Immature natural killer cell (primary cell): Measurements from ENCODE around the gene TBX20. TPM values are rescaled to one million over a fixed set of nuclear protein-coding genes. Genes with fewer than 3 reads are reported as not detected.

ENCODE experiments used
- DNase-seq, 3 donors: peaks; one replicate each; pipeline ENCODE4 v3.0.0; 2022; ENCODE audit warnings: mixed read lengths in 1 of 3
- H3K27ac Mint-ChIP-seq, 6 donors: one replicate each; pipeline ENCODE4 v1.8.0; 2020; ENCODE audit warnings: mixed read lengths in 6 of 6, mild to moderate bottlenecking in 5 of 6, inconsistent platforms in 4 of 6, moderate library complexity in 3 of 6
- H3K27me3 Mint-ChIP-seq, 3 donors: one replicate each; pipeline ENCODE4 v1.8.0; 2020 to 2021; ENCODE audit warnings: low read depth in 3 of 3, mild to moderate bottlenecking in 3 of 3, mixed read lengths in 3 of 3, moderate library complexity in 3 of 3, inconsistent platforms in 1 of 3
- H3K36me3 Mint-ChIP-seq, 3 donors: one replicate each; pipeline ENCODE4 v1.8.0; 2020; ENCODE audit warnings: mixed read lengths in 3 of 3, inconsistent platforms in 2 of 3, mild to moderate bottlenecking in 2 of 3
- H3K4me1 Mint-ChIP-seq, 2 donors: one replicate each; pipeline ENCODE4 v1.8.0; 2020; ENCODE audit warnings: inconsistent platforms in 2 of 2, mild to moderate bottlenecking in 2 of 2, mixed read lengths in 2 of 2, moderate library complexity in 1 of 2
- H3K4me3 Mint-ChIP-seq, 5 donors: one replicate each; pipeline ENCODE4 v1.8.0; 2020; ENCODE audit warnings: mild to moderate bottlenecking in 5 of 5, mixed read lengths in 5 of 5, inconsistent platforms in 3 of 5, moderate library complexity in 3 of 5
- H3K9me3 Mint-ChIP-seq, 6 donors: one replicate each; pipeline ENCODE4 v1.8.0; 2020; ENCODE audit warnings: mild to moderate bottlenecking in 6 of 6, mixed read lengths in 6 of 6, inconsistent platforms in 4 of 6, moderate library complexity in 3 of 6
- polyA plus RNA-seq, 3 donors: library from polyadenylated mRNA; unstranded; fragments of 300-500 nt; fragmentation: Illumina TruSeq; gene quantifications; one replicate each; pipeline ENCODE4 v1.2.3, GENCODE V29; 2021

Gene TBX20
- polyA plus RNA-seq, 3 donors from 2014 or later: not detected

- Mint-ChIP-seq H3K4me1 (no peaks in the 10 kb centered on the region), H3K9me3 (peaks cover 0 to 6% (median 1%) of the 10 kb centered on the region in 6 donors), H3K36me3 (peaks cover 0 to 3% (median 0%) of the 10 kb centered on the region in 3 donors), H3K4me3 (no peak overlapping the region), H3K27me3 (peaks cover 45 to 55% (median 54%) of the 10 kb centered on the region in 3 donors), H3K27ac (no peak overlapping the region)
- no peak for DNase-seq
These were observed 6.3 kb upstream of the TBX20 start for GRCh38 chr7:35260246-35260645.

DNA sequence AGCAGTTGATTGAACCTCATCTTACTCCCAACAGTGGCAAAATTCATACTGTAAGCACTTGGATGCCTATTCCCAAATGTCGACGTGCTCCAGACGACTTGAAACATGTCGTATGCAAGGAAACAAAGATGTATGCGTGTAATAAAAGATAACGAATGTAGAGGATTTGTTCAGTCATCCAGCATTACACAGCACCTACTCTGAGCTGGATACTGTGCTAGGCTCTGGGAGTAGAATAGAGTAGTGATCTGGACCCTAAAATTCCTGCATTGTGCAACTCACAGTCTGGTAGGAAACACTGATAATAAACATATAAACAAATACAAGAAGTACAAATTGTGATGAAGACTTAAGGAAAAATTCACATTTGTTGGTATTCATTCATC, 5.6 kb upstream of the TBX20 start:
- peaks cover 0 to 3% (median 0%) of the 10 kb centered on the region in 3 donors for H3K36me3 Mint-ChIP-seq
- no peak overlapping the region for H3K4me3 Mint-ChIP-seq
- no peak overlapping the region for H3K27ac Mint-ChIP-seq
- no peak for DNase-seq
- H3K27me3 Mint-ChIP-seq: peaks cover 42 to 54% (median 54%) of the 10 kb centered on the region in 3 donors
- H3K9me3 Mint-ChIP-seq: peaks cover 0 to 6% (median 2%) of the 10 kb centered on the region in 6 donors
- peaks cover 0 to under 1% of the 10 kb centered on the region in 2 donors for H3K4me1 Mint-ChIP-seq

DNA sequence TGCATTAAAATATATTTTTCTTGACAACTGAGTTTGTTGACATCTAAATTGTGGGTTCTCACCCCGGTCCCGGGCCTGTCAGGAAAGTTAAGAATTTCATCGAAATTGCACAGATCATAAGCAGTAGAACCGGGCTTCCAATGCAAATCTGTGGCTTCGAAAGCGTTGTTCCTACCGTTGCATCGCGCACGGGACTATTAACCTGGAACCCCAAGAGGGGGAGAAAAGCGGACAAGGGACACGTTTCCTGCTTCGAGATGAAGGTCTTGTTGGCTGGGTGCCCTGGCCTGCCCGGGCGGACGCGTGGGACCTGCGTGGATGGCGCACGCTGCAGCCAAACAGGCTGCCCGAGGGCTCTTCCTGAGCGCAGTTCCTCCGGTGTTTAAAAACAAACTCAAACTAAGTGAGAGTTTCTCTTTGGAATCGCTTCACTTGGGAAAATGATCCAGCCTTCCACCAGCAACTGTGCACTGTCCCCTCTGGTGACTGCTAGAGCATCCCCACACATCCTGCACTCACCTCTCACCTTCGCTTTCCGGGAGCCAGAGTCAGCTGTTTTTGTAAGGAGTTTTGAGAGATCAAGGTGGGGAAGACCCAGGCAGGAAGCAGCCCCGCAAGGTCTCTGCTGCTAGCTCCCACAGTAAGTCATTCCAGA, 5.1 kb upstream of the TBX20 start:
- no peak for DNase-seq
- Mint-ChIP-seq H3K36me3 (peaks cover 0 to 3% (median 0%) of the 10 kb centered on the region in 3 donors), H3K9me3 (peaks cover 0 to 6% (median 2%) of the 10 kb centered on the region in 6 donors), H3K4me1 (peaks cover 0 to 3% of the 10 kb centered on the region in 2 donors), H3K27me3 (peaks cover 42 to 56% (median 54%) of the 10 kb centered on the region in 3 donors), H3K4me3 (peak overlapping the region in 1 of 5 donors; percentile 9), H3K27ac (no peak overlapping the region)

- Mint-ChIP-seq H3K4me3 (peak overlapping the region in 1 of 5 donors; percentile 9), H3K27ac (no peak overlapping the region), H3K36me3 (peaks cover 0 to 3% (median 0%) of the 10 kb centered on the region in 3 donors), H3K4me1 (peaks cover 2 to 6% of the 10 kb centered on the region in 2 donors), H3K9me3 (peaks cover 0 to 6% (median 2%) of the 10 kb centered on the region in 6 donors), H3K27me3 (peaks cover 42 to 56% (median 53%) of the 10 kb centered on the region in 3 donors)
- no peak for DNase-seq
These were observed 4.4 kb upstream of the TBX20 start for GRCh38 chr7:35258125-35258867.

DNA sequence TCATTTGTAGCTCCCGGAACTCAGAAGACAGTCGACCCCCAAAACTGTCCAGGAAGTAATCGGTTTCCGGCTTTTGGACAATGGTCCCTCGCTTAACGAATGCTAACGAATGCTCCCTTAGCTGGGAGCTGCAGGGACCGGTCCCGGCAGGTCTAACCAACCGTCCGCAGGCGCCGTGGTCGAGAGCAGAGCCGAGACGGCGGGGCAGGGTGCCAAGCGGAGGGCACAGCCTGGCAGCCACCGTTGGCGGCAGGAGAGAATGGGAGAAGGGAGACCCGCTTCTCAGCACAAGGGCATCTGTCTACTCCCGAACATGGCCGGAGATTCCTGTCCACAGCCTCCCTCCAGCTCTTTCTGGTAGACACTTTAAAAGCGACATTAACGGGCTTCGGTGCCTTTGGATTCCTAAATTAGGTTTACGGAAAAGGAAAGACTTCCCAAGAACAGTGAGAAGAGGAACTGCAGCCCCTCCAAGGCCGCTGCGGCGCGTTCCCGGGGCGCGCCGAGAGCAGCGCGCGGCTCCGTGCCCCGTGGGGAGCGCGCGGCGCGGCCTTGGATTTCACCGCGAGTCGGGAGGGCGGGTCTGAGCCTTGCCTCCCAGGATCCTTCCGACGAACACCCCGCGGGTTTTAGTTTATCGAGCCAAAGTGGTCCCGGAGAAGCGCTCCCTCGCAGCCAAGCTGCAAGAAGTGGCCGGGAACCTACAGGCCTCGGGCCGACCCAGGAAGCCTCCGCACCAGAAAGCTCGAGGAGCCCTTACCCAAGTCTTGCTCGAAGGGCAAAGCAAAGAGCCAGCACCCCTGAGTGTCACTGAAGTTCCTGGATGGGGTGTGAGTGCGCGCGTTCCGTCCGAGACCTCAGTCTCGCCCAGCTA, 3.6 kb upstream of the TBX20 start:
- H3K36me3 Mint-ChIP-seq: peaks cover 0 to 3% (median 0%) of the 10 kb centered on the region in 3 donors
- peaks cover 41 to 61% (median 52%) of the 10 kb centered on the region in 3 donors for H3K27me3 Mint-ChIP-seq
- H3K9me3 Mint-ChIP-seq: peaks cover 0 to 9% (median 5%) of the 10 kb centered on the region in 6 donors
- no peak overlapping the region for H3K4me3 Mint-ChIP-seq
- peaks cover 8 to 10% of the 10 kb centered on the region in 2 donors for H3K4me1 Mint-ChIP-seq
- no peak for DNase-seq
- H3K27ac Mint-ChIP-seq: no peak overlapping the region

DNA sequence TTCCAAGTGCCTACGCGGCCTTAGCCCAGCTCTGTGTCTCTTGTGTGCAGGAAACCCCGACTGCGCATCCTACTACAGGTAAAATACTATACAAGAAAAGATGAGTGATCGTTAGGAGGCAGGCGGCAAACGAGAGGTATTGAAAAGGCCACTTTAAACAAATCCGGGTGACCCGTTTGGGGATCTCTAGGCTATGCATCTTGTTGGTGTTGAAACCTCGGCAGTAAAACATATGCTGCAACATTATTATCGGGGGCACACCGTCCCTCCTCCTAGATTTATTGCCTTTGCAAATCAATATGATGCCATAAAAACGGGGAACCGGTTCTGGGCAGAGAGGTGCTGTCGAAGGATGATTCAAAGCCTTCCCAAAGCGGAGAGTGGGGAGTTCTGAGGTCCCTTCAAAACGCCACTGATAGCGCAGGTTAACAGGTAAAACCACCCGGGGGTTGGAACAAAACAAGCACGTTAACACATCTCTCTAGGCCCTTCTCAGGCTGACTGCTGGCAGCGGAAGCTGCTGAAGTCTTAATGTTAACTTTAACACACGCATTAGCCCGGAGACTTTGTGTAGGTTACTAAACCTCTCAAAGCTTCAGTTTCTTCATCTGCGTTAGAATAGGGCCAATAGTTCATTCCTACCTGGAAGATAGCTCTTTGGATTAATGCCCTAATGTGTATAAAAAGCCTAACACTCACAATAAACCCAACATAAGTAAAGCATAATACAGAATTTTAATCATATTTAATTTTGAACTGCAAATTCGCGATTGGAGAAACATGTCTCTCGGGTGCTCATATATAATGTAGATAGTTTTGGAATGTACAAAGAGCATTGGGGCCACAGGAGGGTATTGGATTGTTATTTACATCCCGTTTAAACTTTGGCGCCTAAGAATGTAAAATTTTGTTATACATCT, 2.6 kb upstream of the TBX20 start:
- no peak overlapping the region for H3K27ac Mint-ChIP-seq
- peaks cover 42 to 58% (median 57%) of the 10 kb centered on the region in 3 donors for H3K27me3 Mint-ChIP-seq
- H3K9me3 Mint-ChIP-seq: peaks cover 0 to 17% (median 6%) of the 10 kb centered on the region in 6 donors
- peaks cover 8 to 10% of the 10 kb centered on the region in 2 donors for H3K4me1 Mint-ChIP-seq
- H3K4me3 Mint-ChIP-seq: no peak overlapping the region
- no peak for DNase-seq
- peaks cover 0 to 3% (median 0%) of the 10 kb centered on the region in 3 donors for H3K36me3 Mint-ChIP-seq

DNA sequence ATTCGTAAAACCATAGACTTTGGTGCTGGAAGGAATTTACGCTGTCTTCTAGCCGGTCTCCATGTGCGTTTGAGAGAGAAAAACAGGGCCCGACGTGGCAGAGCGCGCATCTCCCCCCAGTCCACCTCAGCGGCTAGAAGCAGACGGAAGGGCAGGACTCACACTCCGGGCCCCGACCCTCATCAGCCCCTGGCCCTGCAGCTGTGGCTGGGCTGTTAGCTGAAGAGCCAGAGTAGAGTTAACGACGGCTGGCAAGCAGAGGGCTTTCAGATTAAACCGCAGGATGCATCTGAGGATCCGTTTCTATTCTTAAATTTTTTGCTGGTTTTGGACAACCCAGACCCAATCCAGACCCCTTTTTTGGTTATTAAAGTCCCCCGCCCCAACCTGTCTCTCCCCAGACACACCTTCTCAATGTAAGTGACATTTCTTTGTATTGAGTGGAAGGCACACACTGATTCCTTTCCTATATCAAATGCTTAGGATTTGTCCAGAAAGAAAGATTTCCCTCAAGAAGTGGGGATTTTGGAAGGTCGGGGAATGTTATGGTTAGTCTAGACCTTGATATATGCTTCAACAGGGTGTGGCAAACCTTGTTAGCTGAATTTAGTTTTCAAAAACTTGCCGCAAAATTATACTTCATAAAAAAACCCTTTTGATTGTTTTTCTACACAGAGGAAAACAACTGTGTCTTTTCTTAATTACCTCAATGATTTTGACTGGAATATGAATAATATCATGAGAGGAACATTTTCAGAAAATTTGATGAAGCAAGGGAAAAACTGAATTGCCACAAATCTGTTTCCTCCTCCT, 1.7 kb upstream of the TBX20 start:
- no peak overlapping the region for H3K27ac Mint-ChIP-seq
- H3K9me3 Mint-ChIP-seq: peaks cover 0 to 17% (median 6%) of the 10 kb centered on the region in 6 donors

GRCh38 chr7:35254496-35255442, 869 bp upstream of the TBX20 start:
- H3K36me3 Mint-ChIP-seq: peaks cover 0 to 3% (median 0%) of the 10 kb centered on the region in 3 donors
- peaks cover 28 to 65% (median 49%) of the 10 kb centered on the region in 3 donors for H3K27me3 Mint-ChIP-seq
- H3K4me3 Mint-ChIP-seq: peak overlapping the region in 2 of 5 donors; percentile 39 to 69
- no peak for DNase-seq
- no peak overlapping the region for H3K27ac Mint-ChIP-seq
- peaks cover 0 to 24% (median 6%) of the 10 kb centered on the region in 6 donors for H3K9me3 Mint-ChIP-seq
- peaks cover 8 to 10% of the 10 kb centered on the region in 2 donors for H3K4me1 Mint-ChIP-seq

More for the DNA sequence above, 1.7 kb upstream of the TBX20 start:
- Mint-ChIP-seq H3K4me1 (peaks cover 8 to 10% of the 10 kb centered on the region in 2 donors), H3K27me3 (peaks cover 34 to 58% (median 53%) of the 10 kb centered on the region in 3 donors), H3K4me3 (no peak overlapping the region), H3K36me3 (peaks cover 0 to 3% (median 0%) of the 10 kb centered on the region in 3 donors)
- DNase-seq: no peak

GRCh38 chr7:35253460-35253709, 515 bp downstream of the TBX20 start:
- peaks cover 24 to 66% (median 45%) of the 10 kb centered on the region in 3 donors for H3K27me3 Mint-ChIP-seq
- no peak overlapping the region for H3K27ac Mint-ChIP-seq
- DNase-seq: no peak
- H3K36me3 Mint-ChIP-seq: peaks cover 0 to 6% (median 0%) of the 10 kb centered on the region in 3 donors
- peaks cover 0 to 24% (median 7%) of the 10 kb centered on the region in 6 donors for H3K9me3 Mint-ChIP-seq
- peak overlapping the region; percentile 45 to 69 (median 63) for H3K4me3 Mint-ChIP-seq
- H3K4me1 Mint-ChIP-seq: peaks cover 8 to 10% of the 10 kb centered on the region in 2 donors

GRCh38 chr7:35252612-35253459, 1.1 kb downstream of the TBX20 start:
- H3K36me3 Mint-ChIP-seq: peaks cover 0 to 6% (median 0%) of the 10 kb centered on the region in 3 donors
- DNase-seq: no peak
- peak overlapping the region; percentile 9 to 69 (median 62) for H3K4me3 Mint-ChIP-seq
- peaks cover 0 to 24% (median 6%) of the 10 kb centered on the region in 6 donors for H3K9me3 Mint-ChIP-seq
- H3K27ac Mint-ChIP-seq: no peak overlapping the region
- H3K4me1 Mint-ChIP-seq: peaks cover 8 to 10% of the 10 kb centered on the region in 2 donors
- H3K27me3 Mint-ChIP-seq: peaks cover 23 to 66% (median 45%) of the 10 kb centered on the region in 3 donors
